ENCODE data around the gene CYP3A7. TPM values are rescaled to one million over a fixed set of nuclear protein-coding genes. Genes with fewer than 3 reads are reported as not detected.
"Not testable (repeated sequence)": the region's sequence is repeated elsewhere in the genome, so short reads cannot be mapped to it uniquely, and the experiment has no call there.

CYP3A7 gene
- total and polyA plus RNA-seq, 4 donors: 0.66 to 1.3 TPM; not detected in 2

GRCh38 chr7:99745395-99745794, 10.4 kb upstream of the CYP3A7 start:
- H3K4me3 ChIP-seq (ENCODE audit: low read depth, low read length); H3K27me3 ChIP-seq (ENCODE audit: control insufficient read depth, insufficient read depth, low read length); DNase-seq (ENCODE audit: low read depth in 4 of 6, low spot score in 6 of 6); H3K36me3 ChIP-seq (ENCODE audit: control insufficient read depth, insufficient read depth, low read length); H3K27ac ChIP-seq (ENCODE audit: low read depth, low read length); H3K4me1 ChIP-seq (ENCODE audit: control insufficient read depth, insufficient read depth, low read length); H3K9me3 ChIP-seq (ENCODE audit: control insufficient read depth, insufficient read depth, low read length): not testable (repeated sequence)
- WGBS (ENCODE audit: insufficient coverage): no CpG with 5 or more reads among the region's 3 CpGs

- Histone ChIP-seq H3K27me3 (ENCODE audit: control insufficient read depth, insufficient read depth, low read length) (no peaks in the 10 kb centered on the region), H3K27ac (ENCODE audit: low read depth, low read length) (no peak overlapping the region), H3K36me3 (ENCODE audit: control insufficient read depth, insufficient read depth, low read length) (no peaks in the 10 kb centered on the region), H3K4me1 (ENCODE audit: control insufficient read depth, insufficient read depth, low read length) (no peaks in the 10 kb centered on the region), H3K4me3 (ENCODE audit: low read depth, low read length) (no peak overlapping the region), H3K9me3 (ENCODE audit: control insufficient read depth, insufficient read depth, low read length) (no peaks in the 10 kb centered on the region)
- 93% methylated on average over 4 of the region's 4 CpGs for WGBS (ENCODE audit: insufficient coverage)
- DNase-seq (ENCODE audit: low read depth in 4 of 6, low spot score in 6 of 6): no peak
These were observed 7.9 kb upstream of the CYP3A7 start for GRCh38 chr7:99742737-99743394.

- Histone ChIP-seq H3K36me3 (ENCODE audit: control insufficient read depth, insufficient read depth, low read length) (no peaks in the 10 kb centered on the region), H3K27me3 (ENCODE audit: control insufficient read depth, insufficient read depth, low read length) (no peaks in the 10 kb centered on the region), H3K4me1 (ENCODE audit: control insufficient read depth, insufficient read depth, low read length) (no peaks in the 10 kb centered on the region), H3K27ac (ENCODE audit: low read depth, low read length) (no peak overlapping the region), H3K9me3 (ENCODE audit: control insufficient read depth, insufficient read depth, low read length) (no peaks in the 10 kb centered on the region), H3K4me3 (ENCODE audit: low read depth, low read length) (no peak overlapping the region)
- DNase-seq (ENCODE audit: low read depth in 4 of 6, low spot score in 6 of 6): no peak
- WGBS (ENCODE audit: insufficient coverage): 69% methylated on average over 2 of the region's 2 CpGs
These were observed 6.4 kb upstream of the CYP3A7 start for GRCh38 chr7:99741441-99741795.

GRCh38 chr7:99740573-99741440, 5.8 kb upstream of the CYP3A7 start:
- H3K36me3 ChIP-seq (ENCODE audit: control insufficient read depth, insufficient read depth, low read length): no peaks in the 10 kb centered on the region
- no peaks in the 10 kb centered on the region for H3K4me1 ChIP-seq (ENCODE audit: control insufficient read depth, insufficient read depth, low read length)
- WGBS (ENCODE audit: insufficient coverage): 97% methylated on average over 4 of the region's 5 CpGs
- no peak overlapping the region for H3K4me3 ChIP-seq (ENCODE audit: low read depth, low read length)
- H3K27ac ChIP-seq (ENCODE audit: low read depth, low read length): no peak overlapping the region
- H3K27me3 ChIP-seq (ENCODE audit: control insufficient read depth, insufficient read depth, low read length): no peaks in the 10 kb centered on the region
- DNase-seq (ENCODE audit: low read depth in 4 of 6, low spot score in 6 of 6): no peak
- no peaks in the 10 kb centered on the region for H3K9me3 ChIP-seq (ENCODE audit: control insufficient read depth, insufficient read depth, low read length)

- H3K4me3 ChIP-seq (ENCODE audit: low read depth, low read length): no peak overlapping the region
- H3K4me1 ChIP-seq (ENCODE audit: control insufficient read depth, insufficient read depth, low read length): no peaks in the 10 kb centered on the region
- H3K27me3 ChIP-seq (ENCODE audit: control insufficient read depth, insufficient read depth, low read length): no peaks in the 10 kb centered on the region
- H3K27ac ChIP-seq (ENCODE audit: low read depth, low read length): no peak overlapping the region
- WGBS (ENCODE audit: insufficient coverage): 100% methylated on average over 1 of the region's 2 CpGs
- no peaks in the 10 kb centered on the region for H3K36me3 ChIP-seq (ENCODE audit: control insufficient read depth, insufficient read depth, low read length)
- DNase-seq (ENCODE audit: low read depth in 4 of 6, low spot score in 6 of 6): no peak
- no peaks in the 10 kb centered on the region for H3K9me3 ChIP-seq (ENCODE audit: control insufficient read depth, insufficient read depth, low read length)
These were observed 4.9 kb upstream of the CYP3A7 start for GRCh38 chr7:99739699-99740572.

- WGBS (ENCODE audit: insufficient coverage): no CpG with 5 or more reads among the region's 1 CpG
- Histone ChIP-seq H3K4me1 (ENCODE audit: control insufficient read depth, insufficient read depth, low read length) (no peaks in the 10 kb centered on the region), H3K27me3 (ENCODE audit: control insufficient read depth, insufficient read depth, low read length) (no peaks in the 10 kb centered on the region), H3K27ac (ENCODE audit: low read depth, low read length) (no peak overlapping the region), H3K4me3 (ENCODE audit: low read depth, low read length) (no peak overlapping the region), H3K9me3 (ENCODE audit: control insufficient read depth, insufficient read depth, low read length) (no peaks in the 10 kb centered on the region), H3K36me3 (ENCODE audit: control insufficient read depth, insufficient read depth, low read length) (no peaks in the 10 kb centered on the region)
- no peak for DNase-seq (ENCODE audit: low read depth in 4 of 6, low spot score in 6 of 6)
These were observed 2.7 kb upstream of the CYP3A7 start for GRCh38 chr7:99737726-99738125.

GRCh38 chr7:99736667-99737066, 1.7 kb upstream of the CYP3A7 start:
- H3K27me3 ChIP-seq (ENCODE audit: control insufficient read depth, insufficient read depth, low read length); H3K27ac ChIP-seq (ENCODE audit: low read depth, low read length); H3K4me1 ChIP-seq (ENCODE audit: control insufficient read depth, insufficient read depth, low read length); DNase-seq (ENCODE audit: low read depth in 4 of 6, low spot score in 6 of 6); H3K4me3 ChIP-seq (ENCODE audit: low read depth, low read length); H3K36me3 ChIP-seq (ENCODE audit: control insufficient read depth, insufficient read depth, low read length); H3K9me3 ChIP-seq (ENCODE audit: control insufficient read depth, insufficient read depth, low read length): not testable (repeated sequence)
- 93% methylated on average over 3 of the region's 4 CpGs for WGBS (ENCODE audit: insufficient coverage)

GRCh38 chr7:99733448-99733847, 1.5 kb downstream of the CYP3A7 start:
- H3K27me3 ChIP-seq (ENCODE audit: control insufficient read depth, insufficient read depth, low read length): no peaks in the 10 kb centered on the region
- no peak overlapping the region for H3K27ac ChIP-seq (ENCODE audit: low read depth, low read length)
- 92% methylated on average over 2 of the region's 2 CpGs for WGBS (ENCODE audit: insufficient coverage)
- no peak overlapping the region for H3K4me3 ChIP-seq (ENCODE audit: low read depth, low read length)
- no peaks in the 10 kb centered on the region for H3K36me3 ChIP-seq (ENCODE audit: control insufficient read depth, insufficient read depth, low read length)
- H3K4me1 ChIP-seq (ENCODE audit: control insufficient read depth, insufficient read depth, low read length): no peaks in the 10 kb centered on the region
- DNase-seq (ENCODE audit: low read depth in 4 of 6, low spot score in 6 of 6): no peak
- no peaks in the 10 kb centered on the region for H3K9me3 ChIP-seq (ENCODE audit: control insufficient read depth, insufficient read depth, low read length)

GRCh38 chr7:99733003-99733402, 2.0 kb downstream of the CYP3A7 start:
- Histone ChIP-seq H3K36me3 (ENCODE audit: control insufficient read depth, insufficient read depth, low read length) (no peaks in the 10 kb centered on the region), H3K4me3 (ENCODE audit: low read depth, low read length) (no peak overlapping the region), H3K27me3 (ENCODE audit: control insufficient read depth, insufficient read depth, low read length) (no peaks in the 10 kb centered on the region), H3K27ac (ENCODE audit: low read depth, low read length) (no peak overlapping the region), H3K4me1 (ENCODE audit: control insufficient read depth, insufficient read depth, low read length) (no peaks in the 10 kb centered on the region), H3K9me3 (ENCODE audit: control insufficient read depth, insufficient read depth, low read length) (no peaks in the 10 kb centered on the region)
- 93% methylated on average over 2 of the region's 3 CpGs for WGBS (ENCODE audit: insufficient coverage)
- DNase-seq (ENCODE audit: low read depth in 4 of 6, low spot score in 6 of 6): no peak

Measured in spinal cord (tissue), 10 donors.